GM06990 (cell line): ENCODE data around the gene THBS2.

ENCODE experiments used
- DNase-seq: peaks from one replicate; pipeline ENCODE4 v3.0.0-alpha.2; 2011; ENCODE audit not compliant: insufficient read length; ENCODE audit errors: extremely low read depth
- H3K27me3 ChIP-seq: replicated peaks from 2 replicates; pipeline ENCODE4 v1.6.0; 2011; ENCODE audit warnings: low read length; ENCODE audit not compliant: control insufficient read depth, insufficient read depth
- H3K36me3 ChIP-seq: 2 replicates; pipeline ENCODE4 v1.5.1; 2011; ENCODE audit warnings: low read length; ENCODE audit not compliant: control insufficient read depth, insufficient read depth
- H3K4me3 ChIP-seq: replicated peaks from 2 replicates; pipeline ENCODE4 v1.5.1; 2011; ENCODE audit warnings: low read depth, mild to moderate bottlenecking, control low read depth, low read length
- TF ChIP-seq, protein P1 (sequence below): IDR thresholded peaks from 2 replicates; pipeline ENCODE4 v1.5.1; 2011; ENCODE audit warnings: low read length, control low read depth, mild to moderate bottlenecking, inconsistent platforms; ENCODE audit not compliant: insufficient read depth, poor library complexity, severe bottlenecking

The THBS2 gene

DNA sequence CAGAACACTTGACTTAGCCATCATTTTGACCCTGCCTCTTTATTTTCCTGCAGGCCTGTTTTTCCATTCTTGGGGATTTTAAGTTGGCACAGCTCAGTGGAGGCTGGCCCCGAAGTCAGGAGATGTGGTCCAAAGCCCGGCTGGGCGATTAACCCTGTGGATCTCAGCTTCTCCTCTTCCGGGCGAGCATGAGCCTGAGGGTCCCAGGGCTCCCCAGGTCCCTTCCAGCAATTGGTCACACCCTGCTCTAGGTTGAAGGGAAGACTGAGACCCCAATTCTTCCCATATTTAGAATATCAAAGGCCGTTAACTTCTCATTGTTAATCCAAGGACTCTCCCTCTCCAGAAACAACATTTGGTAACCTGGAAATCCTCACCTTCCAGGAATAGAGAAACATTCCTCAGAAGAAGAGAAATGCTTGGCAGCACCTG is 2.3 kb downstream of the THBS2 start:
- Histone ChIP-seq H3K4me3 (no peak overlapping the region), H3K27me3 (no peaks in the 10 kb centered on the region), H3K36me3 (no peaks in the 10 kb centered on the region)
- no peak for DNase-seq
- TF ChIP-seq, protein P1, sequence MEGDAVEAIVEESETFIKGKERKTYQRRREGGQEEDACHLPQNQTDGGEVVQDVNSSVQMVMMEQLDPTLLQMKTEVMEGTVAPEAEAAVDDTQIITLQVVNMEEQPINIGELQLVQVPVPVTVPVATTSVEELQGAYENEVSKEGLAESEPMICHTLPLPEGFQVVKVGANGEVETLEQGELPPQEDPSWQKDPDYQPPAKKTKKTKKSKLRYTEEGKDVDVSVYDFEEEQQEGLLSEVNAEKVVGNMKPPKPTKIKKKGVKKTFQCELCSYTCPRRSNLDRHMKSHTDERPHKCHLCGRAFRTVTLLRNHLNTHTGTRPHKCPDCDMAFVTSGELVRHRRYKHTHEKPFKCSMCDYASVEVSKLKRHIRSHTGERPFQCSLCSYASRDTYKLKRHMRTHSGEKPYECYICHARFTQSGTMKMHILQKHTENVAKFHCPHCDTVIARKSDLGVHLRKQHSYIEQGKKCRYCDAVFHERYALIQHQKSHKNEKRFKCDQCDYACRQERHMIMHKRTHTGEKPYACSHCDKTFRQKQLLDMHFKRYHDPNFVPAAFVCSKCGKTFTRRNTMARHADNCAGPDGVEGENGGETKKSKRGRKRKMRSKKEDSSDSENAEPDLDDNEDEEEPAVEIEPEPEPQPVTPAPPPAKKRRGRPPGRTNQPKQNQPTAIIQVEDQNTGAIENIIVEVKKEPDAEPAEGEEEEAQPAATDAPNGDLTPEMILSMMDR, result no peak

DNA sequence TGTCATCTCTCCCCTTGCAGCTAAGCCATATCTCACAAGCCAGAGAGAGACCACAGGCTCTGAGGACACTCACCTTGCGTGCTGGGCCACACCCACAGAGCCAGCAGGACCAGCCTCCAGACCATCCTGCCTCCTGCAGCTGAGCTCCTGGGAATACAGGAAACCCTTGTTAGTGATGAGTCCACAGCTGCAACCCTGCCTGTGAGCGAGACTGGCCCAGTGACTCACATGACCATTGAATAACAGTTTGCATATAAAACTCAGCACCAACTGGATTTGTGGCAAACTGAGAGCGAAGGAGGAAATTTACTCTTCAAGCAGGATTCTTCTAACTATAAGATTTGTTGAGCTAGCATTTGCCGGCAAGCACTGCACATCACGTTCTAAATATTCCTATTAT is 3.0 kb downstream of the THBS2 start:
- H3K4me3 ChIP-seq, result no peak overlapping the region
- no peaks in the 10 kb centered on the region for H3K27me3 ChIP-seq
- no peaks in the 10 kb centered on the region for H3K36me3 ChIP-seq
- TF ChIP-seq, protein P1, result no peak
- no peak for DNase-seq

DNA sequence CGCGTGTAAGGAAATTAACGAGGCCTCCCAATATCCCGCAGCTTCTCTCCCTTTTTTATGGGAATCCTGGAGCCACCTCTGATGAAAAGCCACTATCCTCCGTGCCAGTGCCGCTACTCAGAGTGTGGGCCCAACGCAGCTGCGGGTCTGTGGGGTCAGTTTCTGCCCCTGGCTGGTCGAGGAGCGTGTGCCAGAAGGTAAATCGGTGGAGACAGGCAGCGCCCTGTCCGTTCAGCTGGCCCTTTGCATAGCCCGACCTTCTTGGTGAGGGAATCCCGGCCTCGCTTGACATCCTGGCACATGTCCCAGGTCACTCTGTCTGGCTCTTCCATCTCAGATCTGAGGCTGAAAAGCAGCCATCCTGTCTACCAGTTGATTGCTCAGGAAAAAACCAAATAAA is 4.6 kb downstream of the THBS2 start:
- Histone ChIP-seq H3K36me3 (no peaks in the 10 kb centered on the region), H3K4me3 (no peak overlapping the region), H3K27me3 (no peaks in the 10 kb centered on the region)
- TF ChIP-seq, protein P1, result no peak
- DNase-seq, result no peak

DNA sequence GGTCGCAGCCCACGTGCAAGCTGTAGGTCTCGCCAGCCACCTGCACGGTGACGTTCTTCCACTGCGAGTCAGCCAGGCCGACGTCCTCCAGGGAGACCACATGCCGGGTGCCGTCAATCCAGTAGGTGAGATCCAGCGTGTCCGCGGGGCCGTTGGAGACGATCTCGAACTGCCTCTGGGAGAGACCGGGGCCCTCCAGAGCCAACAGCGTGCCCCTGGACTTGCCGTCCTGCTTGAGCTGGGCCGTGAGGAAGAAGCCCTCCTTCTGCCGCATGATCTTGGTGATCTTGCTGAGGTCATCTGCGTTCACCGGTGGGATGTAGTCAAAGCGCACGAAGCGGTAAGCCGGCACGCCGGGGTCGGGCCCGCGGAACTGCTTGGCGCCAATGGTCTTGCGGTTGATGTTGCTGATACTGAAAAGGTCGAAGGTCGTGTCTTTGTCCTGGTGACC is 5.1 kb downstream of the THBS2 start:
- H3K4me3 ChIP-seq, result no peak overlapping the region
- DNase-seq, result no peak
- TF ChIP-seq, protein P1, result no peak
- no peaks in the 10 kb centered on the region for H3K27me3 ChIP-seq
- no peaks in the 10 kb centered on the region for H3K36me3 ChIP-seq

DNA sequence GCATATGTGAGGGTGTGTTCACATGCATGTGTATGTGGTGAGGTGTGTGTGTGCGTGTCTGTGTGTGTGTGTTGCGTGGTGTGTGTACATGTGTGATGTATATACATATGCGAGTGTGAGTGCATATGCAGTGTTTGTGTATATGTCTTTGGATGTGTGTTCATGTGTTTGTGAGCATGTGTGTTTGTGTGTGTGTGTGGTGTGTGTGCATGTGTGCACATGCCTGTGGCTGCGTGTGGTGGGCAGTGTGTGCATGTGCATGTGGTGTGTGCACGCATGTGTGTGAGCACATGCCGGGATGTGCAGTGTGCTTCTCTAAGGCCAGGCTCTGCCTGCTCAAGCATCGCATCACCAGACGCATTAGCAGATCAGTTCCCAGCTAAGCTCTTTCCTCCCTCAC is 5.7 kb downstream of the THBS2 start:
- Histone ChIP-seq H3K36me3 (no peaks in the 10 kb centered on the region), H3K4me3 (no peak overlapping the region), H3K27me3 (no peaks in the 10 kb centered on the region)
- no peak for DNase-seq
- TF ChIP-seq, protein P1, result no peak

DNA sequence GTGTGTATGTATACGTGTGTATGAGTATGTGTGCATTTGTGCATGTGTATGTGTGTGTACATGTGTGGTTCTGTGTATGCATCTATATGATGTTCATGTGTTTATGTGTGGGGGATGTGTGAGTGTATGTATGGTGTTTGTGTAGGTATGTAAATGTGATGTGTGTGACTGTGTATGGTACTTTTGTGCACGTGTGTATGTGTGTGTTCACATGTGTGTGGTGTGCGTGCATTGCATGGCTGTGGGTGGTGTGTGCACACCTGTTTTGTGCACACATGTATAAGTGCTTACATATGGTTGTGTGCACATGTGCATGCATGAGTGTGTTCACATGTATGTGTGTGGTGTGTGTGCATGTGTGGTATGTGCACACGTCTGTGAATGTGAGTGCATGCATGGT is 6.2 kb downstream of the THBS2 start:
- H3K27me3 ChIP-seq, result no peaks in the 10 kb centered on the region
- no peak for DNase-seq
- no peaks in the 10 kb centered on the region for H3K36me3 ChIP-seq
- TF ChIP-seq, protein P1, result no peak
- H3K4me3 ChIP-seq, result no peak overlapping the region
